Parietal lobe (tissue), 2 donors: Measurements from ENCODE around the gene ECSIT. TPM values are rescaled to one million over a fixed set of nuclear protein-coding genes. Genes with fewer than 3 reads are reported as not detected.

Source experiments
- small RNA-seq: library from RNA; depleted of rRNA; stranded (forward); fragments of <200 nt; gene quantifications from one replicate; pipeline ENCODE3, GENCODE V24; 2014; ENCODE audit warnings: low replicate concordance
- total RNA-seq: library from RNA; depleted of rRNA; stranded (reverse); fragments of >200 nt; gene quantifications from one replicate; pipeline ENCODE4 v1.2.3, GENCODE V29; 2014

Gene ECSIT
- 31.9 TPM for total RNA-seq

GRCh38 chr19:11528551-11529341 lies at the start of gene ECSIT:
Gene ECSIT (minus strand): TSS chr19:11529134. CDS start chr19:11519170, 9,964 bp downstream.

GRCh38 chr19:11577451-11578257 lies 48.7 kb upstream of the ECSIT start, which contains the start of gene ACP5:
Gene ACP5 (minus strand): TSS chr19:11577645. CDS start chr19:11577317, 328 bp downstream.

GRCh38 chr19:11558881-11559828 lies 30.2 kb upstream of the ECSIT start, which contains the start of gene ELOF1:
Gene ELOF1 (minus strand): TSS chr19:11559230. CDS start chr19:11554347, 4,883 bp downstream.

GRCh38 chr19:11538232-11539036 lies 9.5 kb upstream of the ECSIT start, which contains the start of gene CNN1:
Gene CNN1 (plus strand): TSS chr19:11538851. CDS start chr19:11538928, 77 bp downstream.

GRCh38 chr19:11505504-11506100 lies 23.3 kb downstream of the ECSIT start, which contains the start of gene ZNF653:
Gene ZNF653 (minus strand): TSS chr19:11505839. CDS start chr19:11505786, 53 bp downstream.

GRCh38 chr19:11480715-11481533 lies 48.0 kb downstream of the ECSIT start, which contains the start of gene ELAVL3:
Gene ELAVL3 (minus strand): TSS chr19:11481046. CDS start chr19:11480608, 438 bp downstream.

Small RNA genes within 50 kb of the gene (small RNA-seq; reads per million reads assigned to genes)
- not detected for gene MIR7974
- gene RN7SL833P = not detected

Other genes starting within 250 kb of the ECSIT start
- gene TSPAN16, start 233.0 kb downstream of the ECSIT start, total RNA-seq = not detected
- gene RAB3D, start 189.5 kb downstream of the ECSIT start, total RNA-seq = 18.2 TPM
- gene TMEM205, start 182.9 kb downstream of the ECSIT start, total RNA-seq = 23.5 TPM
- gene CCDC159, start 182.6 kb downstream of the ECSIT start, total RNA-seq = 6.3 TPM
- 48.5 TPM for gene PLPPR2, start 173.7 kb downstream of the ECSIT start, total RNA-seq
- 0.94 TPM for gene SWSAP1, start 154.5 kb downstream of the ECSIT start, total RNA-seq
- gene EPOR, start 144.8 kb downstream of the ECSIT start, total RNA-seq = 5.0 TPM
- gene RGL3, start 109.8 kb downstream of the ECSIT start, total RNA-seq = not detected
- gene ODAD3, start 94.0 kb downstream of the ECSIT start, total RNA-seq = 0.63 TPM
- 88.0 TPM for gene PRKCSH, start 93.5 kb downstream of the ECSIT start, total RNA-seq
- 198 TPM for gene ELAVL3, start 48.1 kb downstream of the ECSIT start, total RNA-seq
- 17.8 TPM for gene ZNF653, start 23.3 kb downstream of the ECSIT start, total RNA-seq
- not detected for gene CNN1, start 9.7 kb upstream of the ECSIT start, total RNA-seq
- 20.0 TPM for gene ELOF1, start 30.1 kb upstream of the ECSIT start, total RNA-seq
- not detected for gene ACP5, start 48.5 kb upstream of the ECSIT start, total RNA-seq
- 64.2 TPM for gene ZNF627, start 68.3 kb upstream of the ECSIT start, total RNA-seq
- 15.7 TPM for gene ZNF823, start 209.8 kb upstream of the ECSIT start, total RNA-seq
- 48.8 TPM for gene ZNF441, start 237.9 kb upstream of the ECSIT start, total RNA-seq